ENCODE measurements around the gene PIAS4. TPM values are rescaled to one million over a fixed set of nuclear protein-coding genes. Genes with fewer than 3 reads are reported as not detected.

The PIAS4 gene
- total RNA-seq, 1 experiment from 2014 or later: 32.8 TPM

GRCh38 chr19:4046946-4047683 is 39.6 kb downstream of the PIAS4 start:
- no peaks in the 10 kb centered on the region for H3K4me1 ChIP-seq
- H3K27ac ChIP-seq: no peak overlapping the region
- no peaks in the 10 kb centered on the region for H3K27me3 ChIP-seq
- H3K4me3 ChIP-seq: no peak overlapping the region
- no peak for DNase-seq
- no peaks in the 10 kb centered on the region for H3K9me3 ChIP-seq (replicated peaks)
- H3K36me3 ChIP-seq: peaks cover 7% of the 10 kb centered on the region; the same call in 1 of the 2 replicates

DNA sequence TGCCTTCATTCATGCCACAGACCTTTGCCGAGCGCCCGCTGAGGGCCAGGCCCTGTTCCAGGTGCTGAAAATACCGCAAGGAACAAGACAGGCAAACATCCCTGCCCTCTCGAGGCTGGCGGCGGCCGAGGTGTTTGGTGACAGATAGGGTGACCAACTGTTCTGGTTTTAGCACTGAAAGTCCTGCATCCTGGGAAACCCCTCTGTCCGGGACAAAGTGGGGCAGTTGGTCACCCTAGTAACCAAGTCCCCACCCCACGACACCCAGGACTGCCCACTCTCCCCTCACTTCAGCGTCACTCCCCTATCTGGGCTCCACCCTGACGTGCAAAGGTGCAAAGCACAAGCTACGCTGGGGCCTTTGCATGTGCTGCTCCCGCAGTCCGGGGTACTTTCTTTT is 41.9 kb downstream of the PIAS4 start:
- H3K27ac ChIP-seq: no peak overlapping the region
- no peaks in the 10 kb centered on the region for H3K4me1 ChIP-seq
- H3K36me3 ChIP-seq: peaks cover 19% of the 10 kb centered on the region
- H3K4me3 ChIP-seq: no peak overlapping the region
- no peaks in the 10 kb centered on the region for H3K9me3 ChIP-seq (replicated peaks)
- no peak for DNase-seq
- H3K27me3 ChIP-seq: no peaks in the 10 kb centered on the region

DNA sequence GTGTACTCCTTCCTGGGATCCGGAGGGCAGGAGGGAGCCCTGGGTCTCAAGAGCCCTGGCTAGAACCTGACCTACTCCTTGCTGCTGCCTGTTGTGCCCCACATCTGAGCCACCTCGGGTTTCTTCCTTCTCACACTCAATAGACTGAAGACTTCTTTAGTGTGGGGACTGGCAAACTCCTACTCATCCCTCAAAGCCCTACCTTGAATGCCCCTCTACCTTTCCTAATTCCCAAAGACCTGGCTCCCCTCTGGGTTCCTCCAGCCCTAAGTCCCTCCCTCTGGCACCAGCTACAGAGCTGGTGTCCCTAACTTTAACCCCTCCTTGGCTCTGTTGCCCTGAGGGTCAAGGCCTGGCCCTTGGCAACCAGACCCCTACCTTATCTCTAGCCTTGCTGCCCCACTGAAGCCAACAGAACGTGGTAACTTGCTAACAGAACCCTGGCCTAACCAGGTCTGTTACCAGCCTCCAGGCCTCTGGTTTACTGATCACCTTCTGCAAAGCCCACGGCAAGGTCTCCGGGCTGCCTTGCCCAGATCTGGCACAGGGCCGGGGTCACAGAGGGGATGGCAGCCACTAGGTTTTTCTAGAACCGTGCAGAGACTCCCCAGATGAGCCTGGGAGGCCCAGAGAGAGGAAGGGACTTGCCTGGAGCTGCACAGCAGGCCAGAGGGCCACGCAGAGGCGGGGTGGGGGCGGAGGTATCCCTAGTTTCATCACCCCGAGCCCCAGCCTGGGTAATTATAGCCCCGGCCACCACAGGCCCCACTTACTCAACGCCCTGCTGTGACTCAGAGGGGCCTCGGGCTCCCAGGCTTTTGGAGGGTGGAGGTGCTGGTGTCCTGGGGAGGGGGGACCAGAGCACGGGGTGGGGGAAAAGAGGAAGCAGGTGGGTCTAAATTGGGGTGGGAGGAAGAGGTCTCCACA is 43.9 kb downstream of the PIAS4 start:
- H3K4me3 ChIP-seq: no peak overlapping the region
- H3K27me3 ChIP-seq: no peaks in the 10 kb centered on the region
- H3K9me3 ChIP-seq (replicated peaks): no peaks in the 10 kb centered on the region
- H3K36me3 ChIP-seq: peaks cover 27% of the 10 kb centered on the region
- no peak for DNase-seq
- H3K4me1 ChIP-seq: no peaks in the 10 kb centered on the region
- H3K27ac ChIP-seq: no peak overlapping the region

DNA sequence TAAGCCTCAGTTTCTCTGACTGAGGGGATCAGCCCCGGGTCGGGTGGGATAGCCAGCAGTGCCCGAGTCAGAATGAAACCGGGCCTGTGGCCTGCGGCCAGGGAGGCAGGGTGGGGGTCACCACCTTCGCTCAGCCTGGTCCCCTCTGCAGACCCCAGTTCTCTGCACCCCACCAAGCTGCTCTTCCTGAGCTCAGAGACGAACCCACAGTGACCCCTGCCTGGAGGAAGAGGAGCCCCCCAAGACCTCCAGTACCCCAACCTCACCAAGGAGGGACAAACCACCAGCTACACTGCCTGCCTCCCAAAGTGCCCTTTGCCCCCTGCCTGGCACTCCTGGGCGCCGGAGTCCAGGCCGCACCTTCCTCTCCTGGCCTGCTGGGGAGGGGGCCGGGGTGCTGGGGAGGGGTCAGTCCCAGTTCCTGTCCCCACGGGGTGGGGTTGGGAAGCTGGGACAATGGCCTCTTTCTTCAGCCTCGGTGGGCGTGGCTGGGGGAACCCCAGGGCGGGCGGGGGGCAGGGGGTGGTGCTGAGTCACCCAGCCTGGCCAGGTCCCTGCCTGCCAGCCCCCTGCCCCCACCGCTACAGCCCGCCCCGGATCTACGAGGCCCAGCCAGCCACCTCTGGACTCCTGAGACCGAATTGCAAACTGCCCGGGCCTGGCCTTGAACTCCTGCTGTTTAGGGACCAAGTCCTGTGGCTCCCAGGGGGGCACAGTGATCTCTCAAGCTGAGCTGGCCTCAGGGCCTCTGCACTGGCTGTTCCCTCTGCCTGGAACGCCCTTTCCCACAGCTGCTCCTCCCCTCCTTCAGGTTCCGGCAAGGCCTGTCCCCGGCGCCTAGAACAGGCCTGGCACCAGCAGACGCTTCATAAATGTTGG is 44.8 kb downstream of the PIAS4 start:
- H3K27ac ChIP-seq: no peak overlapping the region

DNA sequence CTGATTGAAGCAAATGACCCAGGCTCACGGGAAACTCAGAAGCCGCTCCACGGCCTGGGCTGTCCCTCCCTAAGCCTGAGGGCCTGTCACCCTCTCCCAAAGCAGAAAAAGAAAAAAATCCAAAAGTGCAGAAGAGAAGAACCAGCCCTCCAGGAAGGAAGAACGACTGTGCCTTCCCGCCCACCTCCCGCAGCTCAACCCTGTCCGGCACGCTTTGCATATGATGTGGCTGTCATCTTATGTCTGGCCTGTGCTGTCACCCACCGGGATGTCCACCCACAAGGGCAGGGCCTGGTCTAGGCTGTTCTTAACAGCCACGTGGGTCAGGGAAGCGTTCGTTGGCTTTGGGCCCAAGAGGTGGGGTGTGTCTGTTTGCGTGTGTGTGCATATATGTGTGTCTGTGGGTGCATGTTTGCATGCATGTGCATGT is 45.5 kb downstream of the PIAS4 start:
- Histone ChIP-seq H3K4me3 (no peak overlapping the region), H3K36me3 (peaks cover 27% of the 10 kb centered on the region), H3K9me3 (replicated peaks) (no peaks in the 10 kb centered on the region), H3K27ac (no peak overlapping the region), H3K27me3 (no peaks in the 10 kb centered on the region), H3K4me1 (no peaks in the 10 kb centered on the region)
- no peak for DNase-seq

More for the DNA sequence above, 44.8 kb downstream of the PIAS4 start:
- DNase-seq: no peak
- no peaks in the 10 kb centered on the region for H3K4me1 ChIP-seq
- H3K4me3 ChIP-seq: no peak overlapping the region
- no peaks in the 10 kb centered on the region for H3K9me3 ChIP-seq (replicated peaks)
- no peaks in the 10 kb centered on the region for H3K27me3 ChIP-seq
- H3K36me3 ChIP-seq: peaks cover 27% of the 10 kb centered on the region

- Histone ChIP-seq H3K9me3 (replicated peaks) (no peaks in the 10 kb centered on the region), H3K4me1 (no peaks in the 10 kb centered on the region), H3K4me3 (no peak overlapping the region), H3K36me3 (peaks cover 21% of the 10 kb centered on the region), H3K27me3 (no peaks in the 10 kb centered on the region), H3K27ac (no peak overlapping the region)
- no peak for DNase-seq
Measured at GRCh38 chr19:4053423-4054324, 46.1 kb downstream of the PIAS4 start.

- Histone ChIP-seq H3K36me3 (peaks cover 21% of the 10 kb centered on the region), H3K4me1 (no peaks in the 10 kb centered on the region), H3K27ac (no peak overlapping the region), H3K4me3 (no peak overlapping the region), H3K9me3 (replicated peaks) (no peaks in the 10 kb centered on the region), H3K27me3 (no peaks in the 10 kb centered on the region)
- DNase-seq: no peak
Measured at GRCh38 chr19:4054441-4055208, 47.1 kb downstream of the PIAS4 start.

DNA sequence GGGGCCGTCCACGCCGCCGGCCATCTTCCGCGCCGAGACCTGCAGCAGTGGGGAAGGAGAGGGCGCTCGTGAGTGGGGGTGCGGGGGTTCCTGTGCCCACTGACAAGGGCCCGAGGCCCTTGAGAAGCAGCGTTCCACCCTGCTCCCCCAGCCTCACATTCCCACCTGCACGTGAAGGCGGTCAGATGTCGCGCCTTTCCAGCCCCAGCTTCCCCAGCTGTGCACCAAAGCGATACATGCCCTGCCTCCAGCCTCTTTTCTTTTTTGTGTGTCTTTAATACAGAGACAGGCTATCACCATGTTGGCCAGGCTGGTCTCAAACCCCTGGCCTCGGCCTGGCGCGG is 47.6 kb downstream of the PIAS4 start:
- no peak for DNase-seq
- Histone ChIP-seq H3K4me1 (no peaks in the 10 kb centered on the region), H3K27me3 (no peaks in the 10 kb centered on the region), H3K9me3 (replicated peaks) (no peaks in the 10 kb centered on the region), H3K27ac (no peak overlapping the region), H3K4me3 (no peak overlapping the region), H3K36me3 (peaks cover 21% of the 10 kb centered on the region)

DNA sequence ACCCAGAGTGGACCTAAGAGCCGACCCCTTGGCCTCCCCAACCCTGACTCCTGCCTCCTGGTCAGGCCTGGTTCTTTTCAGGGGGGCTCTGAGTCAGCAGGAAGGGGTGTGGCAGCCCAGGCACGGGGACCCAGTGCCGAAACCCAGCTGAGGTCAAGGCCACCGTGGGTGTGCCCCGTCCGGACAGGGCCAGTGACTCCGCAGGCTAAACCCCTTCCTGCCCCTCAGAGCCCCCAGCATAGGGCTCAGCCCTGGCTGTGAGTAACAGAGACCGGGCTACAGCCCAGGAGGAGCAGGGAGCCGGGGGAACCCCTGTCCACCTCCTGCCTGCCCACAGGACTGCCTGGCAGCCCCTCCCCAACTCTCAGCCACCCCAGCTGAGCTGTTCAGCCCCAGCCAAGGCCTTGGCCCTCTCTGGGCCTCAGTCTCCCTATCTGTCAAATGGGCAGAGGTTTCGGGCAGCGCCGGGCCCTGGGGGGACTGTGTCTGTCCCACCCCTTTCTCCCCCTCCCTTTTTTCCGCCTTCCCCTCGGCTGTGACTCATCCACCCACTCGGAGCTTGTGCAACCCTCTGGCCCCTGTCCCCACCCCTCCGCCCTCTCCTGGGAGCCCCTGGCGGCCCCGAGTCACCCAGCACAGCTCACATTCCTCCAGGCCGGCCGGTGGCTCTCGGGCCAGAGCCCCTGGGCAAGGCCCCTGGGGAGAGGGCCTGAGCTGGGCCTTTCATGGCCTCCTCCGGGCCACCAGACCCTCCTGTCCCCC is 50.6 kb downstream of the PIAS4 start:
- no peak for DNase-seq
- peaks cover 20% of the 10 kb centered on the region for H3K36me3 ChIP-seq

DNA sequence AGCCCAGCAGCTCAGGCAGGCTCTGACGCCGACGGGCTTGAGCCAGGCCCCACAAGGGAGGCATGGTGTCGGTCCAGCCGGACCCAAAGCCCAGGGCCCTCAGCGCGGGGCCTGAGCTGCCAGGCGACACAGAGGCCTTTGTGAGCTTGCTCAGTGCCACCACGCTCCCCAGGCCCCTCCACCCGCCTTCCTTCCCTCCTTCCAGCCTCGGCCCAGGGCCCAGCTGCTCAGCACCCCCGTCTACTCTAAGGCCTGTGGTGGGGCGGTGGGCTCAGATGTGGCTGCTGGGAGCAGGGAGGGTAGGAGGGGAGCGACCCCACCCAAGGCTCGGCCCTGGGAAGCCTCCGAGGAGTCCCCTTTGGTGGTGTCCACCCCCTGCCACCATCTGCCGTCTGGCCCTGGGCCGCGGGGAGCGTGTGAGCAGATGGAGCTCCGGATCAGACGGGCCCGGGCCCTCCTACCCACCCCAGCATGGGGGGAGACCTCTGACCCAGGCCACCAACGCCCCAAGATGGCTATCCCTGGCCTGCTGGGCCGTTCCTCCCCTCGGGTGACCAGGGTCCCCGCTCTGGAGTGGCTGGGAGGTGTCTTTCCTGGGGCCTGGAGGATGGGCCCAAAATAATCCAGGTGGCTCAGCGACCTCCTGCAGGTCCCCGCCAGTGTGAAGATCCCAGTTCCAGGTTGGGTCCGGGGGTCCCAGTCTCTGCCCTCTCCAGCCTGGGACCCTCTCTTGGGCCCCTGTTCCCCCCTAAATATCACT is 51.3 kb downstream of the PIAS4 start:
- H3K27ac ChIP-seq: no peak overlapping the region
- no peak for DNase-seq
- no peaks in the 10 kb centered on the region for H3K27me3 ChIP-seq
- no peaks in the 10 kb centered on the region for H3K4me1 ChIP-seq
- H3K36me3 ChIP-seq: peaks cover 12% of the 10 kb centered on the region
- H3K9me3 ChIP-seq (replicated peaks): no peaks in the 10 kb centered on the region
- H3K4me3 ChIP-seq: no peak overlapping the region

More for the DNA sequence above, 50.6 kb downstream of the PIAS4 start:
- Histone ChIP-seq H3K27ac (no peak overlapping the region), H3K27me3 (no peaks in the 10 kb centered on the region), H3K4me3 (no peak overlapping the region), H3K9me3 (replicated peaks) (no peaks in the 10 kb centered on the region), H3K4me1 (no peaks in the 10 kb centered on the region)

DNA sequence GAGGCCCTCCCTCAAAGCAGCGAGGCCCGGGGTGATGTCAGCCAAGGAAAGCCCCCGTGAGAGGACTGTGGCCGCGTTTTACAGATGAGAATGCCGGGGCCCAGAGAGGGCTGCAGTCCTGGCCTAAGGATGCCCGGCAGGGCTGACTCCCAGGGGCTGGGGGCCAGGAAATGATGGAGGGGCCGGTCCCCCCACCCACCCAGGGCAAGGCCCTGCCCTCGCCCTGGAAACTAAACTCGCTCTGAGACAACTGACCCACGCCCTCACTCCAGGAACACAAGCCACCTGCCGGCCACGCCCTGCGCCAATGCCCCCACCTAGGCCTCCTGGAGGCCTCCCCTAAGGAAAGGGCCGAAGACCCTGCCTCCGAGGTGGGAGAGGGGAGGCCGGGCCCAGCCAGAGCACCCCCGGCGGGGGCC is 51.9 kb downstream of the PIAS4 start:
- Histone ChIP-seq H3K4me1 (no peaks in the 10 kb centered on the region), H3K36me3 (peaks cover 11% of the 10 kb centered on the region), H3K27ac (no peak overlapping the region), H3K9me3 (replicated peaks) (no peaks in the 10 kb centered on the region), H3K4me3 (no peak overlapping the region), H3K27me3 (no peaks in the 10 kb centered on the region)
- DNase-seq: no peak
